HCT116 (cell line): ENCODE results near the gene CPA1.

Experiments
- CEBPB ChIP-seq: IDR thresholded peaks from 2 replicates; pipeline ENCODE4 v1.6.1; 2012; ENCODE audit warnings: low read depth
- CTCF ChIP-seq, 3 experiments: fragments of 200-600 bp in 1 of 3; sonication (generic) in 1 of 3; IDR thresholded peaks in 2 of 3; conservative IDR thresholded peaks in 1 of 3; 2 replicates each; pipeline ENCODE4 v1.5.1; 2012 to 2017; ENCODE audit warnings: low read depth in 2 of 3, low read length in 2 of 3, antibody characterized with exemption in 1 of 3, borderline replicate concordance in 1 of 3, control low read depth in 1 of 3, mild to moderate bottlenecking in 1 of 3, mixed read lengths in 1 of 3, mixed run types in 1 of 3, moderate library complexity in 1 of 3; ENCODE audit not compliant: insufficient read depth in 1 of 3
- MAX ChIP-seq: IDR thresholded peaks from 2 replicates; pipeline ENCODE4 v1.6.1; 2012
- POLR2AphosphoS5 ChIP-seq: IDR thresholded peaks from 2 replicates; pipeline ENCODE4 v1.6.1; 2011; ENCODE audit warnings: mild to moderate bottlenecking, low read depth, low read length, moderate library complexity
- YY1 ChIP-seq: IDR thresholded peaks from 2 replicates; pipeline ENCODE4 v1.6.1; 2011; ENCODE audit warnings: low read length, low read depth, moderate library complexity, mild to moderate bottlenecking; ENCODE audit not compliant: insufficient replicate concordance; ENCODE audit errors: extremely low read depth
- ZBTB33 ChIP-seq: IDR thresholded peaks from 2 replicates; pipeline ENCODE4 v1.6.1; 2011; ENCODE audit warnings: mild to moderate bottlenecking, low read length, moderate library complexity; ENCODE audit not compliant: insufficient replicate concordance; ENCODE audit errors: extremely low read depth
- ZFX ChIP-seq: fragments of 450-650 bp; IDR thresholded peaks from 2 replicates; pipeline ENCODE4 v1.6.1; 2017
- ZNF274 ChIP-seq: fragments of 200-500 bp; sonication (Bioruptor generic); IDR thresholded peaks from 2 replicates; pipeline ENCODE4 v1.6.1; 2014; ENCODE audit warnings: mild to moderate bottlenecking, low read depth, low read length, inconsistent platforms

- TF ChIP-seq POLR2AphosphoS5 (no peak), CTCF (IDR thresholded peaks at IDR 0.05 in 2 of 3, conservative IDR thresholded peaks at IDR 0.05 in 1 of 3; ENCODE audit: borderline replicate concordance in 1 of 3, insufficient read depth in 1 of 3, low read depth in 2 of 3, low read length in 2 of 3) (no peak), YY1 (no peak), ZBTB33 (no peak), ZNF274 (no peak), MAX (no peak), CEBPB (no peak), ZFX (no peak)
These were observed 35.9 kb upstream of the CPA1 start, which contains the start of gene CPA5 for GRCh38 chr7:130344271-130344866.
